HG02840 (cell line): ENCODE measurements around the gene IRF1.
"Not testable (repeated sequence)": the region's sequence is repeated elsewhere in the genome, so short reads cannot be mapped to it uniquely, and the experiment has no call there.

Experiments
- ATAC-seq: cut with Tn5 transposase; IDR thresholded peaks from one replicate; pipeline ENCODE4 v1.9.1; 2021; ENCODE audit warnings: mild to moderate bottlenecking, moderate library complexity, moderate number of reproducible peaks; ENCODE audit not compliant: unreplicated experiment, low FRiP score

IRF1 gene

DNA sequence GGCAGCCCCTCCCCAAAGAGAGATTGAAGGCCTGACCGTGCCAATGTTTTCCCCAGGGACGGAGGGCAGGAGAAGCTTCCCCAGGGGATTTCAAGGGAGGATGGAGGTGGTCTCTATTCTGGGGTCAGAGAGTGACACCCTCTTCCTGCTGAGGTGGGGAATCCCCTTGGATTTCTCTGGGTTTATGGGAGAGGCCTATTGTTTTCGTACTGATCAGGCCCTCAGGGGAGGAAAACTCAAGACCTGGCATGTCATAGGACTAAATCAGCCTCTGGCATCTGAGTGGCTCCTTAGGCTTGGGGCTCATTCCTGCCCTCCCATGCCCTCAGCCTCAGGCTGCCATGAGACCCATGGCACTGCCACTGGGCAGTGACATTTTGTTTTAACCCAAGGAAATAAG is 44.6 kb downstream of the IRF1 start:
- no peak for ATAC-seq

- no peak for ATAC-seq
Observed at GRCh38 chr5:132445640-132445923, 45.0 kb downstream of the IRF1 start.

GRCh38 chr5:132444841-132445639 is 45.5 kb downstream of the IRF1 start:
- no peak for ATAC-seq

GRCh38 chr5:132444061-132444460 is 46.5 kb downstream of the IRF1 start:
- no peak for ATAC-seq

- no peak for ATAC-seq
Observed at GRCh38 chr5:132439521-132440089, 51.0 kb downstream of the IRF1 start.

- ATAC-seq: no peak
Observed at GRCh38 chr5:132438917-132439316, 51.7 kb downstream of the IRF1 start.

DNA sequence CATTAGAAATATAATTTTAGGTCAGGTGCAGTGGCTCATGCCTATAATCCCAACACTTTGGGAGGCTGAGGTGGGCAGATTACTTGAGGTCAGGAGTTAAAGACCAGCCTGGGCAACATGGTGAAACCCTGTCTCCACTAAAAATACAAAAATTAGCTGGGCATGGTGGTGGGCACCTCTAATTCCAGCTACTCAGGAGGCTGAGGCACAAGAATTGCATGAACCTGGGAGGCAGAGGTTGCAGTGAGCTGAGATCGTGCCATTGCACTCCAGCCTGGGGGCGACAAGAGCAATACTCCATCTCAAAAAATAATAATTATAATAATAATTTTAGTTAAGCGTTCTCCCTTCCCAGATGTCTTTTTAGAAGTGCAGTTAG is 52.3 kb downstream of the IRF1 start:
- ATAC-seq: not testable (repeated sequence)

GRCh38 chr5:132437604-132438266 is 52.8 kb downstream of the IRF1 start:
- ATAC-seq: peak; percentile 66

DNA sequence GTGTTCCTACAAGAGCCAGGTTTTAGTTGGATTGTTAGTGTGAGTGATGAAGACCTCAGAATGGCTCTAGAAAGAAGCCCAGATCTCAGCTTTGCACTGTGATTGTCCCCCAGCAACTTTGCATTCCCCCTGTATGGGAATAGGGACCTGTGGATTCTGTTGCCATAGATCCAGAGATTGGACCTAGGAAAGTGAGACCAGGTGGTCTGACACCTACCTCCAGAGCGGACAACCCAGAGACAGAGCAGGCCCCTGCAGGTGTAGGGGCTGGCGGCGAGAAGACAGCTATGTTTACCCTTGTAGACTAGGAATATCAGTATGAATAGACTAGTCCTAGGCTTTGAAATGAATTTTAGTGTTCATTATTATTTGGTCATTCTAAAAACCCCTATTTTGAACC is 53.6 kb downstream of the IRF1 start:
- no peak for ATAC-seq

DNA sequence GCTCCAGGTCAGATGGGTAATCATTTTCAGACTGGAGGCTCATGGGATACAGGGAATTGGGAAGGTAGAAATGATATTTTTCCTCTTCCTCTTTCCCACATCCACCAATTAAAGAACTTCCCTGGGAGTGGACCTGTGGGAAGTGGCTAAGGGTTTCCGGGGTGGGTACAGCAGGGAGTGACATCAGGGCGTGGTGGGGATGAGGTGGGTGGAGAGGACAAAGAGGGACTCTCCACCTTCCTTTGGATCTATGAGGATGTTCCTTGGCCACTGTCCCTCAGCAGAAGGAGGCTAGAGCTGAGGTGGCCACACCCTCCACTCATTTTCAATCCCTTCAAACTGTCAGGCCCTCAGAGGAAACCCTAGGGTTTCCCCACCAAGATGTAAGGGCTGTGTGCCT is 54.7 kb downstream of the IRF1 start:
- no peak for ATAC-seq

DNA sequence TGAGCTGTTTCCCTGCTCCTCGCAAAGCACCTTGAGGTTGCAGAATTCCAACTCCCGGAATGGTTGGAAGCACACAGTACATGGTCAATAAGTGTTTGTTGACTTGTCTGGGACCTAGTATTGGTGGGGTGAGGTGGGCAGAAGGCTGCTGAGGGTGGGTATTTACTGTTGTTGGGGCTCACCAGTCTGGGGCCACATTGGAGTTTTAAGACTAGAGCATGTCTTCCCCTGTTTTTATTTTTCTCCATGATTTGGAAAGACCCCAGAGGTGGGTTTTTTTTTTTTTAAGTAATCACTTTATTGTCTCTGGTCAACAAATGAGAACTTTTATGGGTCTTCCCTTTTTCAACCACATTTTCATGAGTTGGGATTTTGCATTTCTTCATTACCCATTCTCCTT is 55.1 kb downstream of the IRF1 start:
- no peak for ATAC-seq

DNA sequence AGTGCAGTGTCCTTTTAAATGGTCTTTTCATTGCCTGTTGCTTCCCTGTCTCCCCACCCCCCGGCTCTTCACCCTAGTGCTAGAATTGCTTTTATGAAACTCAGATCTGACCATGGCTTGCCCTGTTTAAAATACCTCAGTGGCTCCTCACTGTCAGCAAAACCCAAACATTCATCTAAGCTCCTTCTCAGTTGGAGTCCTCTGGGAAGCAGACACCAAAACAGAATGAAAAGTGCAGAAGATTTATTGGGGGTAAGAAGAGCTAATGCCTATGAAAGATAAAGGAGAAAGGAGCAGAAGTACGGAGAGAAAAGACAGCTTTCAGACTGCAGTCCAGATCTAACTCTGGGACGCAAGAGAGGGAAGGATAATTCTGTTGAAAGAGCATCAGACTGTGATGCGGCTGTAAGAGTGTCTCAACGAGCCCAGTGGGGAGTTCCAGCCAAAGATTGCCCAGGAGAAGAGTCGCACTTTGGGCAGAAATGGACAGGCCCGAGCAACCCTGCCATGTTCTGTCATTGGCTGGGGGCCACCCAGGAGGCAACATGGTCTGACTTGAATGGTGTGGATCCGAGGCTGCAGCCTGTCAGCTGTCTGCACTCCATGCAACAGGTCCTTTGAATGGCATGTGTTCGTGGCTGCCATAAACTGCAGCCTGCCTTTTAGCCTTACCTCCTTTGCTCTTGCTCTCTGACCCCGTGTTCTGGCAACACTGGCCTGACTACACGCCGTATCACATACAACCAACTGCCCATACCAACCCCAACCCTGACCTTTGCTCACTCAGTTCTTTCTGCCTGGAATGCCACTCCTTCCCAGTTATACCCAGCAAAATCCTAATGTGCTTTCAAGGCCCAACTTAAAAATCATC is 55.9 kb downstream of the IRF1 start:
- ATAC-seq: no peak

DNA sequence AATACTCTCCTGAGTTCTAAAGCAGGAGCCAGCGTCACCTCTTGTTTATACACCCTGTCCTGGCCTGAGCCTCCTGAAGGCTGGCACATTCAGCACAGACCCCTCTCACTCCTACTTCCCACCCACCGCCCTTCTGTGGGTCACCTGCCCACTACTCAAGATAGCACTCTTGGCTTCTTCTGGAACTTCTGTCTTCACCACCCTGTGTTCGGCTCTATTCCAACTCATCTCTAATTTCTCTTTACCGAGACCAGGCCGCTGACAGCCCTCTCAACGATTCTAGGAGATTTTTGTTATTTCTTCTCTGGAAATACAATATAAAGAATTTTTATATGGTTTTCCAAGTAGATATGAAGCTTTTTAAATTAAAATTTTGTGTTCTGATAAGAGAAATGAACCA is 57.4 kb downstream of the IRF1 start:
- no peak for ATAC-seq

- ATAC-seq: no peak
Observed at GRCh38 chr5:132431632-132432031, 58.9 kb downstream of the IRF1 start.
